ENCODE results near the gene C2orf42. TPM values are rescaled to one million over a fixed set of nuclear protein-coding genes. Genes with fewer than 3 reads are reported as not detected.

Gene C2orf42
- total and polyA plus RNA-seq, 2 of the 4 experiments (the other 2 are of a cell fraction) = 7.5 to 31.5 TPM

DNA sequence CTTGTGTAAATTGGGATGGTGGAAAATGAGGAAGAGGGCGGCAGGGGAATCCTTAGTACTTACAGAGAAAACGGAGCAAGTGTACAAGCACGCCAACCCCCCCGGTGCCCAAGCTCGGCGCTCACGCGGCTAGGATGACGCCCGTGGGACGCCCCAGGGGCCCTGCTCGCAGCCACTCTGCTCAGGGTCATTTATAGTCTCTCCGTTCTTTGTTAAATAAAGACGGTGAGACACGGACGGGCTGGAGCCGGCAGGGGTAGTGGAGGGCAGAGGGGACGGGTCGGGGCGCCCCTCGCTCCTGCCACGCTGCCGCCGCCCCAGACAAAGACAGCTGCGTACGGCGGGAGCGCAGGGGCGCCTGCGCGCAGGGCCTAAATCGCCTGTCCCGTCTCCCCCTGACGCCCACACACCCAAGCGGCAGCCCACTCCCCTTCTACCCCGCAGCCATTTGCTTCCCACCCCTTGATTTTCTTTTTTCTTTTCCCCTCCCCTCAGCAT is 65.8 kb downstream of the C2orf42 start (continued):
- no peak for TF ChIP-seq MAZ (IDR thresholded peaks at IDR 0.05; ENCODE audit: borderline replicate concordance, low read depth, low read length)

DNA sequence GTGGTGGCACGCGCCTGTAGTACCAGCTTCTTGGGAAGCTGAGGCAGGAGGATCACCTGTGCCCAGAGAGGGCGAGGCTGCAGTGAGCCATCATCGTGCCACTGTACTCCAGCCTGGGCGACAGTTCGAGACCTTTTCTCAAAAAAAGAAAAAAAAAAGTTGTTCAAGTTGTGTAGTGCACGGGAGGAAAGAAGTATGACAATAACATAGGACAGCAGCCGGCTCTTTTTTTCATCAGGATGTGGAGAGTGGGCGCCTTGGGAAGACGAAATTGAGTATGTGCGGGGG is 67.0 kb downstream of the C2orf42 start:
- H3K4me1 ChIP-seq (ENCODE audit: control insufficient read depth, insufficient read depth, low read length) = peaks cover 17% of the 10 kb centered on the region
- TF ChIP-seq FOS (IDR thresholded peaks at IDR 0.05; ENCODE audit: low read depth, low read length) (no peak), CEBPB (IDR thresholded peaks at IDR 0.05; ENCODE audit: low read depth, low read length) (no peak), RFX5 (IDR thresholded peaks at IDR 0.05; ENCODE audit: low read depth, low read length) (no peak), MXI1 (IDR thresholded peaks at IDR 0.05; ENCODE audit: borderline replicate concordance, low read depth, low read length) (no peak), SMC3 (IDR thresholded peaks at IDR 0.05; ENCODE audit: low read depth, low read length) (no peak), CHD1 (IDR thresholded peaks at IDR 0.05; ENCODE audit: low read depth, low read length) (no peak), RAD21 (IDR thresholded peaks at IDR 0.05; ENCODE audit: low read length) (no peak), BHLHE40 (IDR thresholded peaks at IDR 0.05; ENCODE audit: low read depth, low read length) (no peak), MAZ (IDR thresholded peaks at IDR 0.05; ENCODE audit: borderline replicate concordance, low read depth, low read length) (no peak), POLR2A (IDR thresholded peaks at IDR 0.05; ENCODE audit: low read depth, low read length) (no peak), NFE2L2 (IDR thresholded peaks at IDR 0.05; ENCODE audit: low read depth, low read length) (no peak), MAFK (IDR thresholded peaks at IDR 0.05; ENCODE audit: low read depth, low read length) (no peak)
- TF ChIP-seq, protein P1, sequence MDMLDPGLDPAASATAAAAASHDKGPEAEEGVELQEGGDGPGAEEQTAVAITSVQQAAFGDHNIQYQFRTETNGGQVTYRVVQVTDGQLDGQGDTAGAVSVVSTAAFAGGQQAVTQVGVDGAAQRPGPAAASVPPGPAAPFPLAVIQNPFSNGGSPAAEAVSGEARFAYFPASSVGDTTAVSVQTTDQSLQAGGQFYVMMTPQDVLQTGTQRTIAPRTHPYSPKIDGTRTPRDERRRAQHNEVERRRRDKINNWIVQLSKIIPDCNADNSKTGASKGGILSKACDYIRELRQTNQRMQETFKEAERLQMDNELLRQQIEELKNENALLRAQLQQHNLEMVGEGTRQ (IDR thresholded peaks at IDR 0.05; ENCODE audit: low read depth, low read length) = no peak
- peak overlapping the region; percentile 40 for H4K5ac ChIP-seq (ENCODE audit: low read depth, low read length)
- H3K4me2 ChIP-seq (ENCODE audit: low read depth, low read length) = peak overlapping the region; percentile 24
- no peaks in the 10 kb centered on the region for H3K27me3 ChIP-seq (ENCODE audit: control insufficient read depth, insufficient read depth, low read length)
- POLR2A ChIA-PET (ENCODE audit: unreplicated experiment) = interaction anchor here (0.9 kb wide), 1 partner anchor 8 kb away, joined by 3 read pairs; no protein-coding TSS in a partner anchor
- H3K79me1 ChIP-seq (ENCODE audit: low read depth in 1 of 2, low read length in 2 of 2) = peaks cover 0 to 3% of the 10 kb centered on the region in 2 experiments; a peak in 1 of 4 replicates
- H3K27ac ChIP-seq (ENCODE audit: insufficient read depth, low read length) = peak overlapping the region; percentile 99
- H3K4ac ChIP-seq (ENCODE audit: low read depth, low read length) = peak overlapping the region; percentile 86
- H3K18ac ChIP-seq (ENCODE audit: low read depth, low read length) = peak overlapping the region; percentile 63
- peaks cover 13% of the 10 kb centered on the region for H3K9me1 ChIP-seq (ENCODE audit: insufficient read depth, low read length)
- in situ Hi-C loops (cut with MboI; ENCODE audit: low sequenced_read_pairs) (no loop called here), intact Hi-C loops (cut with micrococcal nuclease) (loop anchor here (1.0 kb wide), 1 partner anchor 36 kb away; the partner anchor contains the start of gene PCBP1), dilution Hi-C loops (cut with HindIII; ENCODE audit: low sequenced_read_pairs, unreplicated experiment) (no loop called here)
- no peaks in the 10 kb centered on the region for H3K36me3 ChIP-seq (ENCODE audit: control insufficient read depth, insufficient read depth, low read length)
- H2AFZ ChIP-seq (replicated peaks; ENCODE audit: low read length, poor library complexity) = peak overlapping the region; percentile 88
- H2AK9ac ChIP-seq (replicated peaks; ENCODE audit: low read depth, low read length, poor library complexity) = peak overlapping the region; percentile 91
- peak overlapping the region; percentile 64; the same call in 1 of the 2 replicates for H2BK20ac ChIP-seq (ENCODE audit: low read depth, low read length)
- H3K14ac ChIP-seq (replicated peaks; ENCODE audit: low read depth, low read length) = peak overlapping the region; percentile 51
- H3K56ac ChIP-seq (ENCODE audit: extremely low read depth, insufficient read depth, low read length) = no peak overlapping the region
- peak overlapping the region; percentile 94 for H2AK5ac ChIP-seq (ENCODE audit: low read depth, low read length)
- H4K20me1 ChIP-seq (ENCODE audit: insufficient read depth, low read length) = no peaks in the 10 kb centered on the region
- ATAC-seq (ENCODE audit: low read depth) (no peak), DNase-seq (no peak)
- peak overlapping the region; percentile 79; the same call in 2 of the 3 replicates for H2BK15ac ChIP-seq (ENCODE audit: low read depth, low read length)
- no peaks in the 10 kb centered on the region for H3K9me3 ChIP-seq (ENCODE audit: control insufficient read depth, insufficient read depth, low read length)
- no peak overlapping the region for H3K9ac ChIP-seq (ENCODE audit: low read depth, low read length)
- 0 out of 2 replicates have a peak overlapping the region, but pooled peaks have one; percentile 40 for H3K23ac ChIP-seq (ENCODE audit: low read depth, low read length)
- WGBS, 2 experiments (ENCODE audit: extremely low coverage in 2 of 2, insufficient read length in 1 of 2) = 78% methylated on average over 3 of the region's 11 CpGs; no CpG with 5 or more reads in 1 of the 2 experiments
- peak overlapping the region; percentile 98 to 100 for H4K8ac ChIP-seq (ENCODE audit: low read depth in 2 of 2, low read length in 2 of 2)
- no TSS peak for BruUV-seq (replicated peaks)
- H2BK5ac ChIP-seq (ENCODE audit: low read depth, low read length, poor library complexity, severe bottlenecking) = peak overlapping the region; percentile 73
- CTCF ChIA-PET = interaction anchor here (1.6 kb wide), 1 partner anchor 83 kb away, joined by 6 read pairs; no protein-coding TSS in a partner anchor
- no peak overlapping the region for H3K4me3 ChIP-seq (ENCODE audit: insufficient read depth, low read depth, low read length)
- peak overlapping the region; percentile 93 for H4K91ac ChIP-seq (ENCODE audit: insufficient read depth, low read depth, low read length)
- H2BK120ac ChIP-seq (ENCODE audit: low read depth, low read length) = peak overlapping the region; percentile 55; the same call in 1 of the 2 replicates
